Lung (tissue), 12 donors: Measurements from ENCODE around the gene TMEM114. TPM values are rescaled to one million over a fixed set of nuclear protein-coding genes. Genes with fewer than 3 reads are reported as not detected.
A peak's percentile ranks its signal among the peaks of the same experiment; 100 is the strongest.

Experiments
- ATAC-seq: fragments of 200-7000 bp; cut with Tn5 transposase; one replicate; pipeline ENCODE4 v1.9.1; 2020; ENCODE audit warnings: moderate number of reproducible peaks; ENCODE audit not compliant: insufficient read depth, low FRiP score
- DNase-seq, 3 donors: peaks; one replicate each; pipeline ENCODE4 v3.0.0-alpha.2; 2013 to 2017
- H3K27ac ChIP-seq, 2 donors: one replicate each; pipeline ENCODE4 v1.5.1; 2013; ENCODE audit warnings: mild to moderate bottlenecking in 2 of 2, moderate library complexity in 2 of 2, control low read depth in 1 of 2, inconsistent platforms in 1 of 2, low read depth in 1 of 2, low read length in 1 of 2
- H3K27me3 ChIP-seq, 3 donors: one replicate each; pipeline ENCODE4 v1.5.1; 2013; ENCODE audit warnings: low read length in 2 of 3; ENCODE audit not compliant: control insufficient read depth in 3 of 3, insufficient read depth in 3 of 3
- H3K36me3 ChIP-seq, 4 donors: one replicate each; pipeline ENCODE4 v1.5.1; 2013; ENCODE audit warnings: low read length in 4 of 4, mild to moderate bottlenecking in 1 of 4, moderate library complexity in 1 of 4; ENCODE audit not compliant: control insufficient read depth in 4 of 4, insufficient read depth in 4 of 4
- H3K4me1 ChIP-seq, 5 donors: one replicate each; pipeline ENCODE4 v1.5.1; 2013; ENCODE audit warnings: low read length in 5 of 5, mild to moderate bottlenecking in 2 of 5, moderate library complexity in 1 of 5; ENCODE audit not compliant: control insufficient read depth in 5 of 5, insufficient read depth in 5 of 5
- H3K4me3 ChIP-seq: one replicate; pipeline ENCODE4 v1.5.1; 2013; ENCODE audit warnings: mild to moderate bottlenecking, control low read depth, moderate library complexity
- H3K9ac ChIP-seq, 2 donors: one replicate each; pipeline ENCODE4 v1.5.1; 2013; ENCODE audit warnings: low read length in 2 of 2, control low read depth in 1 of 2; ENCODE audit not compliant: insufficient read depth in 1 of 2
- H3K9me3 ChIP-seq, 4 donors: one replicate each; pipeline ENCODE4 v1.5.1; 2013; ENCODE audit warnings: low read length in 3 of 4, mild to moderate bottlenecking in 1 of 4, moderate library complexity in 1 of 4; ENCODE audit not compliant: control insufficient read depth in 4 of 4, insufficient read depth in 3 of 4
- CTCF ChIP-seq: IDR thresholded peaks from 2 replicates; pipeline ENCODE4 v1.5.1; 2012; ENCODE audit warnings: mild to moderate bottlenecking; ENCODE audit errors: control extremely low read depth, extremely low read depth
- WGBS, 2 donors: extraction: QIAGEN DNeasy Blood & Tissue Kit; methylation state at CpG; one replicate each; pipeline ENCODE4 v1.1.7; 2013; 5-methylcytosine and 5-hydroxymethylcytosine counted together
- polyA plus RNA-seq, 2 donors: library from polyadenylated mRNA; stranded (reverse); fragments of 200-250 nt; gene quantifications; one replicate each; pipeline ENCODE4 v1.2.1, GENCODE V29; 2013
- total RNA-seq, 2 donors: library from RNA; depleted of rRNA in 1 of 2; stranded (reverse); fragments of >200 nt in 1 of 2; gene quantifications; one replicate each; pipeline ENCODE4 v1.2.1, GENCODE V29; 2014 to 2021
- donor health status: control.
- donor health status: control.
- donor health status: Bipolar disorder and iron deficiency.
- donor health status: healthy.
- donor health status: DM: yes; HTN: yes; CAD: no.

Gene TMEM114
- total and polyA plus RNA-seq, 4 donors: not detected

DNA sequence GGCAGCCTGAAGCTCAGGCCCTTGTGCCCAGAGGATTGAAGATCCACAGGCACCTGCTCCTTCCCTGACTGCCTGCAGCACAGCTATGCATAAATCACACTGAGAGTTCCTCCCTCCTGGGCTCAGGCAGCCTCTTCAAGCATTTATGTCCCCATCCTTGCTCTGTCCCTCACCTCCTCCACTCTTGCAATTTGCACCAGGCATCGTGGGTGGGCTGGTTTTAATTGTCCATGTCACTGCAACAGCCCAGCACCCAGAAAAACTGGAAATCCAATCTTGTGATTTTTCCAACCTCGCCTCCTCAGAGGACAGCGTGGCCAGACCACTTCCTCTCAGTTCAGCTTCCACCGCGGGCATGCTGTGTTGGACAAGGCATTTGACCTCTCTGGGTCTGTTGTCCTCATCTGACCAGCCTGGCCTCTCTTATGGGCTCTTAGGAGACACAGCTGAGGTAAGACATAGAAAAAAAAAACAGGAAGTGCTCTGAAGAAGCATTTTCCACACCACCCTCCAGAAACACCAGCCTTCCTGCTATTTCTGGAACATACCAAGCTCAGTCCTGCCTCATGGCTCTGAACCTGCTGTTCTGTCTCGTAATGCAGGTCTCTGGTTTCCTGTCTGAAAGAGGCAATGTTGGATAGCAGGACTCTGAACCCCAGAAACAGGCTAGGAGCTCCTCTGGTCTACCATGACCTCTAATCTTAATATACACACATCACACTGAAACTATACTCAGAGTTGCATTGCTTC lies 8.3 kb downstream of the TMEM114 start:
- H3K27ac ChIP-seq: no peak overlapping the region
- H3K9ac ChIP-seq: no peak overlapping the region
- ATAC-seq: peak; percentile 47
- H3K4me3 ChIP-seq: no peak overlapping the region
- H3K9me3 ChIP-seq: peaks cover 0 to 3% (median 0%) of the 10 kb centered on the region in 4 donors
- TF ChIP-seq CTCF: no peak
- 8 to 25% methylated on average over 6 of the region's 6 CpGs for WGBS, 2 donors
- no peaks in the 10 kb centered on the region for H3K4me1 ChIP-seq
- H3K36me3 ChIP-seq: no peaks in the 10 kb centered on the region
- H3K27me3 ChIP-seq: peaks cover 0 to 9% (median under 1%) of the 10 kb centered on the region in 3 donors
- no peak for DNase-seq

DNA sequence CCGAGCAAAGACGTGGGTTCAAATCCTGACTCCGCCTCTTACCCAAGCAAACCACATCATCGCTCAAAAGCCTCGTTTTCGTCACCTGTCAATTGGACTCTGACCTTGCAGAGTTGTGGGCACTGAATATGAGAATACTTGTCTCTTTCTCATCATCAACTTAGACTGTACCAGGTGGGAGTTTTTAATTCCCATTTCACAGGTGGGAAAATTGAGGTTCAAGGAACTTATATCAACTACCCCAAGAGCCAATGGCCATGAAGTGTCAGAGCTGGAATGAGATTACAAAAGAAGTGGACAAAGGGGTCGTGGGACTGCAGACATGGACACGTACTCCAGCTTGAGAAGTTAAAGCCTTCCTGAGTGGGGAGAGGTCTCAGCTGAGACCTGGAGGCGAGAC lies 10.8 kb downstream of the TMEM114 start:
- TF ChIP-seq CTCF: no peak
- Histone ChIP-seq H3K27ac (no peak overlapping the region), H3K4me1 (no peaks in the 10 kb centered on the region), H3K4me3 (no peak overlapping the region), H3K9ac (no peak overlapping the region), H3K27me3 (peaks cover 0 to 13% (median 0%) of the 10 kb centered on the region in 3 donors), H3K9me3 (peaks cover 0 to 3% (median 0%) of the 10 kb centered on the region in 4 donors), H3K36me3 (no peaks in the 10 kb centered on the region)
- WGBS, 2 donors: 84 to 88% methylated on average over 9 of the region's 9 CpGs
- no peak for ATAC-seq
- no peak for DNase-seq

- ATAC-seq (no peak), DNase-seq (no peak)
- Histone ChIP-seq H3K27me3 (peaks cover 0 to 13% (median 0%) of the 10 kb centered on the region in 3 donors), H3K9me3 (peaks cover 0 to 3% (median 0%) of the 10 kb centered on the region in 4 donors), H3K4me1 (no peaks in the 10 kb centered on the region), H3K4me3 (no peak overlapping the region), H3K9ac (no peak overlapping the region), H3K36me3 (no peaks in the 10 kb centered on the region), H3K27ac (no peak overlapping the region)
- 72 to 79% methylated on average over 10 of the region's 10 CpGs for WGBS, 2 donors
- TF ChIP-seq CTCF: no peak
Observed at GRCh38 chr16:8577678-8578304, 12.5 kb downstream of the TMEM114 start.
